OCI-LY7 (cell line): ENCODE results near the gene PLCB1.

Experiments
- EZH2phosphoT487 ChIP-seq: fragments of 200-600 bp; sonication (generic); IDR thresholded peaks from 2 replicates; pipeline ENCODE4 v1.6.1; 2018; ENCODE audit warnings: low read depth, borderline replicate concordance, mild to moderate bottlenecking, mixed run types, antibody characterized with exemption, low read length, moderate library complexity, mixed read lengths
- TF ChIP-seq, protein P1 (sequence below): fragments of 200-600 bp; sonication (generic); conservative IDR thresholded peaks from 2 replicates; pipeline ENCODE4 v1.5.1; 2014; ENCODE audit warnings: mild to moderate bottlenecking, antibody characterized with exemption, low read length, moderate library complexity, mixed read lengths

DNA sequence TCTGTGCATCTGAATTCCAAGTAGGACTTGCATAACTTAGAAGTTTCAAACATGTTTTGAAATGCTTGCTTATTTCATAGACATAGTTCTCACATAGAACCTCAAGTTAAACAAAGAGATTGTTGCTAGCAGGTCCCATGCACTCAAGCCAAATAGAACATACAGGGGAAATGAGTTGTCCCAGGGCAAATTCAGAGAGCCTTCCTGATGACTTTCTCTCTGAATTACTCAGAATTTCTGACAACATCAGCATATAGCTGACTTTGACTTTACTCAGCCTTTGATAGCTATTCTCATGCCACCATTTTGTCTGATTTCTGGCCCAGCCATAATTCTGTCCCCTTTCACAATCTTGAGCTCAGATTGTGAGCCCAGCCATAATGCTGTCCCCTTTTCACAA lies 603.6 kb downstream of the PLCB1 start:
- TF ChIP-seq EZH2phosphoT487 = no peak
- TF ChIP-seq, protein P1, sequence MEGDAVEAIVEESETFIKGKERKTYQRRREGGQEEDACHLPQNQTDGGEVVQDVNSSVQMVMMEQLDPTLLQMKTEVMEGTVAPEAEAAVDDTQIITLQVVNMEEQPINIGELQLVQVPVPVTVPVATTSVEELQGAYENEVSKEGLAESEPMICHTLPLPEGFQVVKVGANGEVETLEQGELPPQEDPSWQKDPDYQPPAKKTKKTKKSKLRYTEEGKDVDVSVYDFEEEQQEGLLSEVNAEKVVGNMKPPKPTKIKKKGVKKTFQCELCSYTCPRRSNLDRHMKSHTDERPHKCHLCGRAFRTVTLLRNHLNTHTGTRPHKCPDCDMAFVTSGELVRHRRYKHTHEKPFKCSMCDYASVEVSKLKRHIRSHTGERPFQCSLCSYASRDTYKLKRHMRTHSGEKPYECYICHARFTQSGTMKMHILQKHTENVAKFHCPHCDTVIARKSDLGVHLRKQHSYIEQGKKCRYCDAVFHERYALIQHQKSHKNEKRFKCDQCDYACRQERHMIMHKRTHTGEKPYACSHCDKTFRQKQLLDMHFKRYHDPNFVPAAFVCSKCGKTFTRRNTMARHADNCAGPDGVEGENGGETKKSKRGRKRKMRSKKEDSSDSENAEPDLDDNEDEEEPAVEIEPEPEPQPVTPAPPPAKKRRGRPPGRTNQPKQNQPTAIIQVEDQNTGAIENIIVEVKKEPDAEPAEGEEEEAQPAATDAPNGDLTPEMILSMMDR = no peak
